Measurements from ENCODE around the gene HSP90AB1. TPM values are rescaled to one million over a fixed set of nuclear protein-coding genes. Genes with fewer than 3 reads are reported as not detected.

Gene HSP90AB1
- total and polyA plus RNA-seq, 9 of the 15 experiments (the other 6 are each of a cell fraction or from before 2014, with no cell fraction given), result 1,780 to 3,358 (median 2,262) TPM

- no peaks in the 10 kb centered on the region for H3K9me3 ChIP-seq (replicated peaks; ENCODE audit: control insufficient read depth, insufficient read depth, low read depth, low read length)
- peak overlapping the region; percentile 86 for H3K4me2 ChIP-seq (ENCODE audit: insufficient read depth, low read length)
- H3K4me3 ChIP-seq, result peak overlapping the region; percentile 54; the same call in 1 of the 2 replicates
- WGBS (ENCODE audit: insufficient coverage, low coverage, missing lambda C conversion rate), result 69% methylated on average over 4 of the region's 4 CpGs
- intact Hi-C loops (cut with micrococcal nuclease), result loop anchor here (2.0 to 10.0 kb wide), 2 partner anchors 28 to 590 kb away; partner anchors contain the start of gene MAD2L1BP
- no TSS peak for BruUV-seq (replicated peaks)
- DNase-seq (ENCODE audit: extremely low read depth in 1 of 4, low spot score in 3 of 4), result no peak
- FAIRE-seq, result no peak
- in situ Hi-C loops (cut with MboI), result no loop called here
- H3K36me3 ChIP-seq (ENCODE audit: control insufficient read depth, insufficient read depth, low read length), result peaks cover 31% of the 10 kb centered on the region
- POLR2A ChIA-PET, result interaction anchor here (0.8 to 6.8 kb wide), 12 partner anchors 8 to 596 kb away, joined by 3 to 104 read pairs (median 4); partner anchors contain the start of genes GTPBP2, HSP90AB1 and MYMX
- peak overlapping the region; percentile 57 to 91; a peak in 2 of 4 replicates for H3K9ac ChIP-seq (ENCODE audit: insufficient read depth in 1 of 2, low read depth in 2 of 2, low read length in 2 of 2)
- H3K27ac ChIP-seq (ENCODE audit: extremely low read depth, low read depth, low read length), result no peak overlapping the region
- ATAC-seq, result no peak
- H4K20me1 ChIP-seq (replicated peaks; ENCODE audit: control insufficient read depth, insufficient read depth, low read length), result peaks cover 3% of the 10 kb centered on the region; the same call in 1 of the 2 replicates
- peaks cover 56% of the 10 kb centered on the region for H3K79me2 ChIP-seq (ENCODE audit: control insufficient read depth, insufficient read depth, low read length)
- H3K27me3 ChIP-seq (ENCODE audit: control insufficient read depth in 2 of 2, insufficient read depth in 2 of 2, low read length in 2 of 2), result no peaks in the 10 kb centered on the region
- H2AFZ ChIP-seq (ENCODE audit: low read depth, low read length), result no peak overlapping the region
- H3K4me1 ChIP-seq (replicated peaks in 1 of 2; ENCODE audit: control insufficient read depth in 2 of 2, insufficient read depth in 2 of 2, low read length in 2 of 2), result peaks cover 64 to 78% of the 10 kb centered on the region in 2 experiments
- CTCF ChIA-PET (ENCODE audit: low intra/inter-chr PET ratio), result interaction anchor here (0.8 kb wide), 1 partner anchor 13 kb away, joined by 6 read pairs; no protein-coding TSS in a partner anchor
- peaks cover 6% of the 10 kb centered on the region for H3K9me1 ChIP-seq (ENCODE audit: control insufficient read depth, insufficient read depth, low read length)
- TF ChIP-seq CXXC5 (CRISPR knock-in tag; IDR thresholded peaks at IDR 0.05), result no peak
- TF ChIP-seq HDAC3 (IDR thresholded peaks at IDR 0.05; ENCODE audit: borderline replicate concordance, partially characterized antibody), result no peak
- no peak for TF ChIP-seq MCM7 (IDR thresholded peaks at IDR 0.05)
- TF ChIP-seq HDGF (IDR thresholded peaks at IDR 0.05), result no peak; the same call in 1 of the 2 replicates
- TF ChIP-seq, protein P1, sequence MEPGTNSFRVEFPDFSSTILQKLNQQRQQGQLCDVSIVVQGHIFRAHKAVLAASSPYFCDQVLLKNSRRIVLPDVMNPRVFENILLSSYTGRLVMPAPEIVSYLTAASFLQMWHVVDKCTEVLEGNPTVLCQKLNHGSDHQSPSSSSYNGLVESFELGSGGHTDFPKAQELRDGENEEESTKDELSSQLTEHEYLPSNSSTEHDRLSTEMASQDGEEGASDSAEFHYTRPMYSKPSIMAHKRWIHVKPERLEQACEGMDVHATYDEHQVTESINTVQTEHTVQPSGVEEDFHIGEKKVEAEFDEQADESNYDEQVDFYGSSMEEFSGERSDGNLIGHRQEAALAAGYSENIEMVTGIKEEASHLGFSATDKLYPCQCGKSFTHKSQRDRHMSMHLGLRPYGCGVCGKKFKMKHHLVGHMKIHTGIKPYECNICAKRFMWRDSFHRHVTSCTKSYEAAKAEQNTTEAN (CRISPR knock-in tag; IDR thresholded peaks at IDR 0.05), result no peak
- TF ChIP-seq TAL1 (IDR thresholded peaks at IDR 0.05), result no peak
- TF ChIP-seq, protein P2, sequence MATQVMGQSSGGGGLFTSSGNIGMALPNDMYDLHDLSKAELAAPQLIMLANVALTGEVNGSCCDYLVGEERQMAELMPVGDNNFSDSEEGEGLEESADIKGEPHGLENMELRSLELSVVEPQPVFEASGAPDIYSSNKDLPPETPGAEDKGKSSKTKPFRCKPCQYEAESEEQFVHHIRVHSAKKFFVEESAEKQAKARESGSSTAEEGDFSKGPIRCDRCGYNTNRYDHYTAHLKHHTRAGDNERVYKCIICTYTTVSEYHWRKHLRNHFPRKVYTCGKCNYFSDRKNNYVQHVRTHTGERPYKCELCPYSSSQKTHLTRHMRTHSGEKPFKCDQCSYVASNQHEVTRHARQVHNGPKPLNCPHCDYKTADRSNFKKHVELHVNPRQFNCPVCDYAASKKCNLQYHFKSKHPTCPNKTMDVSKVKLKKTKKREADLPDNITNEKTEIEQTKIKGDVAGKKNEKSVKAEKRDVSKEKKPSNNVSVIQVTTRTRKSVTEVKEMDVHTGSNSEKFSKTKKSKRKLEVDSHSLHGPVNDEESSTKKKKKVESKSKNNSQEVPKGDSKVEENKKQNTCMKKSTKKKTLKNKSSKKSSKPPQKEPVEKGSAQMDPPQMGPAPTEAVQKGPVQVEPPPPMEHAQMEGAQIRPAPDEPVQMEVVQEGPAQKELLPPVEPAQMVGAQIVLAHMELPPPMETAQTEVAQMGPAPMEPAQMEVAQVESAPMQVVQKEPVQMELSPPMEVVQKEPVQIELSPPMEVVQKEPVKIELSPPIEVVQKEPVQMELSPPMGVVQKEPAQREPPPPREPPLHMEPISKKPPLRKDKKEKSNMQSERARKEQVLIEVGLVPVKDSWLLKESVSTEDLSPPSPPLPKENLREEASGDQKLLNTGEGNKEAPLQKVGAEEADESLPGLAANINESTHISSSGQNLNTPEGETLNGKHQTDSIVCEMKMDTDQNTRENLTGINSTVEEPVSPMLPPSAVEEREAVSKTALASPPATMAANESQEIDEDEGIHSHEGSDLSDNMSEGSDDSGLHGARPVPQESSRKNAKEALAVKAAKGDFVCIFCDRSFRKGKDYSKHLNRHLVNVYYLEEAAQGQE (IDR thresholded peaks at IDR 0.05; ENCODE audit: borderline replicate concordance), result no peak
- TF ChIP-seq, protein P2 (CRISPR knock-in tag; IDR thresholded peaks at IDR 0.05; ENCODE audit: low read depth), result no peak
- TF ChIP-seq SRSF7 (optimal IDR thresholded peaks at IDR 0.05; ENCODE audit: low read depth, low read length), result no peak
- TF ChIP-seq WHSC1 (IDR thresholded peaks at IDR 0.05; ENCODE audit: low read length), result no peak
- no peak for TF ChIP-seq STAG1 (CRISPR knock-in tag; IDR thresholded peaks at IDR 0.05; ENCODE audit: borderline replicate concordance)
- TF ChIP-seq ZNF778 (CRISPR knock-in tag; IDR thresholded peaks at IDR 0.05), result no peak
These were observed 22.0 kb upstream of the HSP90AB1 start for GRCh38 chr6:44224965-44225305.

Measured in K562 (cell line).